Measurements from ENCODE around the gene DNAJC5. TPM values are rescaled to one million over a fixed set of nuclear protein-coding genes. Genes with fewer than 3 reads are reported as not detected.
"Not testable (repeated sequence)": the region's sequence is repeated elsewhere in the genome, so short reads cannot be mapped to it uniquely, and the experiment has no call there.

DNAJC5 gene
- polyA plus RNA-seq, 1 donor, result 32.6 TPM

GRCh38 chr20:63908008-63908682, 13.2 kb downstream of the DNAJC5 start:
- no peak for DNase-seq (ENCODE audit: low read depth)

GRCh38 chr20:63911176-63911575, 16.2 kb downstream of the DNAJC5 start:
- no peak for DNase-seq (ENCODE audit: low read depth)

GRCh38 chr20:63913768-63914167, 18.8 kb downstream of the DNAJC5 start:
- no peak for DNase-seq (ENCODE audit: low read depth)

GRCh38 chr20:63915471-63915870, 20.5 kb downstream of the DNAJC5 start:
- DNase-seq (ENCODE audit: low read depth), result no peak

- not testable (repeated sequence) for DNase-seq (ENCODE audit: low read depth)
Measured at GRCh38 chr20:63916371-63916939, 21.5 kb downstream of the DNAJC5 start.

GRCh38 chr20:63917811-63918210, 22.9 kb downstream of the DNAJC5 start:
- no peak for DNase-seq (ENCODE audit: low read depth)

GRCh38 chr20:63919130-63919529, 24.2 kb downstream of the DNAJC5 start:
- DNase-seq (ENCODE audit: low read depth), result no peak

GRCh38 chr20:63920226-63920625, 25.3 kb downstream of the DNAJC5 start:
- no peak for DNase-seq (ENCODE audit: low read depth)

- DNase-seq (ENCODE audit: low read depth), result no peak
Measured at GRCh38 chr20:63923651-63924050, 28.7 kb downstream of the DNAJC5 start.

- DNase-seq (ENCODE audit: low read depth), result no peak
Measured at GRCh38 chr20:63924241-63924640, 29.3 kb downstream of the DNAJC5 start.

GRCh38 chr20:63926298-63926697, 31.4 kb downstream of the DNAJC5 start:
- DNase-seq (ENCODE audit: low read depth), result no peak

- DNase-seq (ENCODE audit: low read depth), result no peak
Measured at GRCh38 chr20:63929071-63929470, 34.1 kb downstream of the DNAJC5 start.

- DNase-seq (ENCODE audit: low read depth), result not testable (repeated sequence)
Measured at GRCh38 chr20:63929473-63929883, 34.6 kb downstream of the DNAJC5 start.

GRCh38 chr20:63930971-63931553, 36.1 kb downstream of the DNAJC5 start:
- no peak for DNase-seq (ENCODE audit: low read depth)

- no peak for DNase-seq (ENCODE audit: low read depth)
Measured at GRCh38 chr20:63931735-63932134, 36.8 kb downstream of the DNAJC5 start.

- no peak for DNase-seq (ENCODE audit: low read depth)
Measured at GRCh38 chr20:63932606-63933160, 37.8 kb downstream of the DNAJC5 start.

- no peak for DNase-seq (ENCODE audit: low read depth)
Measured at GRCh38 chr20:63933646-63934045, 38.7 kb downstream of the DNAJC5 start.

GRCh38 chr20:63934271-63935068, 39.5 kb downstream of the DNAJC5 start:
- DNase-seq (ENCODE audit: low read depth), result no peak

- no peak for DNase-seq (ENCODE audit: low read depth)
Measured at GRCh38 chr20:63935447-63935846, 40.5 kb downstream of the DNAJC5 start.

- no peak for DNase-seq (ENCODE audit: low read depth)
Measured at GRCh38 chr20:63937596-63937995, 42.7 kb downstream of the DNAJC5 start.

- DNase-seq (ENCODE audit: low read depth), result no peak
Measured at GRCh38 chr20:63939061-63939935, 44.4 kb downstream of the DNAJC5 start.

All from forelimb muscle (tissue), 1 donor.